ENCODE measurements around the gene POLD1. TPM values are rescaled to one million over a fixed set of nuclear protein-coding genes. Genes with fewer than 3 reads are reported as not detected.
A peak's percentile ranks its signal among the peaks of the same experiment; 100 is the strongest.

POLD1 gene
- total RNA-seq, 2 experiments from 2014 or later: 156 to 167 TPM

- Mint-ChIP-seq H3K4me1 (peaks cover 1% of the 10 kb centered on the region), H3K36me3 (ENCODE audit: low read depth) (peaks cover 37% of the 10 kb centered on the region), H3K27ac (no peak overlapping the region), H3K27me3 (no peaks in the 10 kb centered on the region), H3K4me3 (no peak overlapping the region), H3K9me3 (no peaks in the 10 kb centered on the region)
- no peak for DNase-seq
- POLR2A ChIA-PET: no interaction called here
- CTCF ChIA-PET: interaction anchor here (0.7 kb wide), 1 partner anchor 749 kb away, joined by 3 read pairs; no protein-coding TSS in a partner anchor
These were observed 22.7 kb downstream of the POLD1 start for GRCh38 chr19:50406829-50407228.

GRCh38 chr19:50409347-50409746 is 25.2 kb downstream of the POLD1 start:
- DNase-seq: no peak
- POLR2A ChIA-PET: no interaction called here
- H3K4me3 Mint-ChIP-seq: no peak overlapping the region
- H3K36me3 Mint-ChIP-seq (ENCODE audit: low read depth): peaks cover 39% of the 10 kb centered on the region
- CTCF ChIA-PET: interaction anchor here (1.5 kb wide), 1 partner anchor 41 kb away, joined by 3 read pairs; no protein-coding TSS in a partner anchor
- H3K27me3 Mint-ChIP-seq: no peaks in the 10 kb centered on the region
- no peaks in the 10 kb centered on the region for H3K9me3 Mint-ChIP-seq
- H3K27ac Mint-ChIP-seq: no peak overlapping the region
- H3K4me1 Mint-ChIP-seq: peaks cover 1% of the 10 kb centered on the region

- ChIA-PET POLR2A (no interaction called here), CTCF (interaction anchor here (1.5 kb wide), 1 partner anchor 41 kb away, joined by 3 read pairs; no protein-coding TSS in a partner anchor)
- Mint-ChIP-seq H3K4me1 (peaks cover 2% of the 10 kb centered on the region), H3K27ac (no peak overlapping the region), H3K4me3 (no peak overlapping the region), H3K9me3 (no peaks in the 10 kb centered on the region), H3K27me3 (no peaks in the 10 kb centered on the region), H3K36me3 (ENCODE audit: low read depth) (peaks cover 44% of the 10 kb centered on the region)
- DNase-seq: no peak
These were observed 26.0 kb downstream of the POLD1 start for GRCh38 chr19:50410109-50410508.

GRCh38 chr19:50412419-50412818 is 28.3 kb downstream of the POLD1 start:
- no peaks in the 10 kb centered on the region for H3K27me3 Mint-ChIP-seq
- no peak overlapping the region for H3K4me3 Mint-ChIP-seq
- ChIA-PET POLR2A (no interaction called here), CTCF (interaction anchor here (0.6 to 1.4 kb wide), 3 partner anchors 12 to 380 kb away, joined by 3 to 4 read pairs (median 3); no protein-coding TSS in a partner anchor)
- peaks cover 29% of the 10 kb centered on the region for H3K36me3 Mint-ChIP-seq (ENCODE audit: low read depth)
- H3K9me3 Mint-ChIP-seq: no peaks in the 10 kb centered on the region
- no peak overlapping the region for H3K27ac Mint-ChIP-seq
- H3K4me1 Mint-ChIP-seq: peaks cover 1% of the 10 kb centered on the region
- no peak for DNase-seq

GRCh38 chr19:50413096-50413495 is 28.9 kb downstream of the POLD1 start:
- peaks cover 1% of the 10 kb centered on the region for H3K4me1 Mint-ChIP-seq
- H3K27me3 Mint-ChIP-seq: no peaks in the 10 kb centered on the region
- CTCF ChIA-PET: interaction anchor here (1.4 kb wide), 1 partner anchor 11 kb away, joined by 3 read pairs; no protein-coding TSS in a partner anchor
- H3K4me3 Mint-ChIP-seq: no peak overlapping the region
- DNase-seq: no peak
- no peaks in the 10 kb centered on the region for H3K9me3 Mint-ChIP-seq
- no peak overlapping the region for H3K27ac Mint-ChIP-seq
- POLR2A ChIA-PET: no interaction called here
- H3K36me3 Mint-ChIP-seq (ENCODE audit: low read depth): peaks cover 29% of the 10 kb centered on the region

- CTCF ChIA-PET: interaction anchor here (0.8 kb wide), 1 partner anchor 11 kb away, joined by 3 read pairs; no protein-coding TSS in a partner anchor
- Mint-ChIP-seq H3K27ac (no peak overlapping the region), H3K27me3 (no peaks in the 10 kb centered on the region), H3K4me1 (peaks cover 1% of the 10 kb centered on the region), H3K9me3 (no peaks in the 10 kb centered on the region), H3K4me3 (no peak overlapping the region), H3K36me3 (ENCODE audit: low read depth) (peaks cover 29% of the 10 kb centered on the region)
- DNase-seq: no peak
- POLR2A ChIA-PET: no interaction called here
These were observed 29.4 kb downstream of the POLD1 start for GRCh38 chr19:50413531-50413930.

GRCh38 chr19:50414864-50415660 is 30.9 kb downstream of the POLD1 start:
- peak; percentile 69 for DNase-seq
- H3K4me1 Mint-ChIP-seq: peaks cover 9% of the 10 kb centered on the region
- peaks cover 8% of the 10 kb centered on the region for H3K27me3 Mint-ChIP-seq
- CTCF ChIA-PET: interaction anchor here (0.6 to 1.5 kb wide), 11 partner anchors 11 to 114 kb away, joined by 3 to 4 read pairs (median 3); no protein-coding TSS in a partner anchor
- H3K36me3 Mint-ChIP-seq (ENCODE audit: low read depth): peaks cover 23% of the 10 kb centered on the region
- H3K9me3 Mint-ChIP-seq: no peaks in the 10 kb centered on the region
- no peak overlapping the region for H3K4me3 Mint-ChIP-seq
- POLR2A ChIA-PET: no interaction called here
- H3K27ac Mint-ChIP-seq: no peak overlapping the region

GRCh38 chr19:50415661-50416033 is 31.5 kb downstream of the POLD1 start:
- H3K4me3 Mint-ChIP-seq: no peak overlapping the region
- no peak for DNase-seq
- peaks cover 18% of the 10 kb centered on the region for H3K36me3 Mint-ChIP-seq (ENCODE audit: low read depth)
- peaks cover 12% of the 10 kb centered on the region for H3K4me1 Mint-ChIP-seq
- ChIA-PET CTCF (interaction anchor here (0.6 to 1.5 kb wide), 10 partner anchors 10 to 681 kb away, joined by 3 to 4 read pairs (median 3); no protein-coding TSS in a partner anchor), POLR2A (no interaction called here)
- peaks cover 10% of the 10 kb centered on the region for H3K27me3 Mint-ChIP-seq
- H3K27ac Mint-ChIP-seq: no peak overlapping the region
- no peaks in the 10 kb centered on the region for H3K9me3 Mint-ChIP-seq

GRCh38 chr19:50416034-50416977 is 32.2 kb downstream of the POLD1 start:
- ChIA-PET POLR2A (no interaction called here), CTCF (interaction anchor here (0.6 to 1.5 kb wide), 7 partner anchors 8 to 680 kb away, joined by 3 to 4 read pairs (median 3); no protein-coding TSS in a partner anchor)
- H3K4me3 Mint-ChIP-seq: no peak overlapping the region
- H3K36me3 Mint-ChIP-seq (ENCODE audit: low read depth): peaks cover 18% of the 10 kb centered on the region
- H3K4me1 Mint-ChIP-seq: peaks cover 12% of the 10 kb centered on the region
- no peaks in the 10 kb centered on the region for H3K9me3 Mint-ChIP-seq
- H3K27me3 Mint-ChIP-seq: peaks cover 10% of the 10 kb centered on the region
- H3K27ac Mint-ChIP-seq: no peak overlapping the region
- no peak for DNase-seq

- Mint-ChIP-seq H3K4me3 (no peak overlapping the region), H3K36me3 (ENCODE audit: low read depth) (peaks cover 13% of the 10 kb centered on the region), H3K27me3 (peaks cover 10% of the 10 kb centered on the region), H3K27ac (no peak overlapping the region), H3K9me3 (no peaks in the 10 kb centered on the region), H3K4me1 (peaks cover 12% of the 10 kb centered on the region)
- no peak for DNase-seq
- POLR2A ChIA-PET: no interaction called here
- CTCF ChIA-PET: no interaction called here
These were observed 33.2 kb downstream of the POLD1 start for GRCh38 chr19:50417111-50418081.

GRCh38 chr19:50418176-50419021 is 34.3 kb downstream of the POLD1 start, which contains the start of gene SPIB:
TSS of gene SPIB (plus strand) at chr19:50418938. CDS start at chr19:50418963, 25 bp downstream.
- ChIA-PET CTCF (no interaction called here), POLR2A (no interaction called here)
- peaks cover 12% of the 10 kb centered on the region for H3K4me1 Mint-ChIP-seq
- no peaks in the 10 kb centered on the region for H3K9me3 Mint-ChIP-seq
- no peak within 1 kb of the TSS for H3K27ac Mint-ChIP-seq
- no peak for DNase-seq
- peaks cover 10% of the 10 kb centered on the region for H3K27me3 Mint-ChIP-seq
- peaks cover 6% of the 10 kb centered on the region for H3K36me3 Mint-ChIP-seq (ENCODE audit: low read depth)
- no peak within 1 kb of the TSS for H3K4me3 Mint-ChIP-seq

Measured in activated CD4-positive, alpha-beta T cell treated with anti-CD3 and anti-CD28 coated beads, Interleukin-2, amount 10 ng/mL, durations not matched to agents 7 days and 5 days (primary cell).